GM12872 (cell line): ENCODE measurements around the gene PRR23A.

Experiments used
- CTCF ChIP-seq: IDR thresholded peaks from 3 replicates; pipeline ENCODE4 v1.5.1; 2011; ENCODE audit warnings: low read depth, mild to moderate bottlenecking, low read length, moderate library complexity; ENCODE audit not compliant: insufficient read depth

Gene PRR23A

GRCh38 chr3:139024968-139025367, 18.9 kb upstream of the PRR23A start:
- no peak for TF ChIP-seq CTCF

GRCh38 chr3:139020868-139021234, 14.8 kb upstream of the PRR23A start, which contains the start of gene PRR23B:
TSS of gene PRR23B (minus strand) at chr3:139020926. CDS start at chr3:139020661, 265 bp downstream.
- no peak; the same call in 2 of the 3 replicates for TF ChIP-seq CTCF

- TF ChIP-seq CTCF: no peak
Observed at GRCh38 chr3:139020036-139020867, 14.2 kb upstream of the PRR23A start.

GRCh38 chr3:139016430-139017048, 10.5 kb upstream of the PRR23A start:
- no peak for TF ChIP-seq CTCF

GRCh38 chr3:139005356-139005993, 593 bp downstream of the PRR23A start:
- no peak for TF ChIP-seq CTCF

- TF ChIP-seq CTCF: no peak
Observed at GRCh38 chr3:138995706-138996105, 10.4 kb downstream of the PRR23A start.

GRCh38 chr3:138987181-138987580, 18.9 kb downstream of the PRR23A start:
- TF ChIP-seq CTCF: no peak
